ENCODE data around the gene LPAR5. TPM values are rescaled to one million over a fixed set of nuclear protein-coding genes. Genes with fewer than 3 reads are reported as not detected.

The LPAR5 gene
- polyA plus RNA-seq, 1 of the 3 experiments (the other 2 are of a cell fraction): 0.03 TPM

GRCh38 chr12:6667559-6668210 lies 31.9 kb upstream of the LPAR5 start:
- POLR2A ChIA-PET: interaction anchor here (0.7 kb wide), 1 partner anchor 22 kb away, joined by 4 read pairs; the partner anchor contains the start of gene ZNF384

GRCh38 chr12:6666211-6666610 lies 30.5 kb upstream of the LPAR5 start:
- no peaks in the 10 kb centered on the region for H3K9me3 ChIP-seq

More at GRCh38 chr12:6667559-6668210, 31.9 kb upstream of the LPAR5 start:
- H3K9ac ChIP-seq: no peak overlapping the region
- no peaks in the 10 kb centered on the region for H3K27me3 ChIP-seq (ENCODE audit: insufficient read depth)
- no peak overlapping the region for H2AFZ ChIP-seq (ENCODE audit: low read depth)
- peaks cover 46 to 63% of the 10 kb centered on the region in 2 experiments for H3K36me3 ChIP-seq (replicated peaks in 1 of 2; ENCODE audit: control insufficient read depth in 1 of 2, insufficient read depth in 2 of 2, low read length in 1 of 2)
- 98% methylated on average over 8 of the region's 8 CpGs for WGBS (ENCODE audit: low lambda C conversion rate)
- H3K4me2 ChIP-seq: no peak overlapping the region
- no peaks in the 10 kb centered on the region for H3K9me2 ChIP-seq
- H3K27ac ChIP-seq (ENCODE audit: low read depth in 2 of 2, low read length in 1 of 2): no peak overlapping the region
- peaks cover 6% of the 10 kb centered on the region for H3K79me2 ChIP-seq (ENCODE audit: insufficient read depth)
- TF ChIP-seq FOXM1 (IDR thresholded peaks at IDR 0.05; ENCODE audit: low read depth): no peak
- 0 out of 2 replicates have a peak, but pooled peaks have one; percentile 29 for TF ChIP-seq CTCF (IDR thresholded peaks at IDR 0.05)
- no peak overlapping the region for H3K4me3 ChIP-seq (ENCODE audit: low read depth in 2 of 2, low read length in 1 of 2)
- no peaks in the 10 kb centered on the region for H4K20me1 ChIP-seq (ENCODE audit: insufficient read depth)
- CTCF ChIA-PET: interaction anchor here (1.0 to 2.0 kb wide), 6 partner anchors 9 to 21 kb away, joined by 3 to 11 read pairs (median 4); partner anchors contain the start of gene ZNF384
- no peaks in the 10 kb centered on the region for H3K9me3 ChIP-seq
- no peak for DNase-seq
- no peaks in the 10 kb centered on the region for H3K4me1 ChIP-seq (ENCODE audit: control insufficient read depth in 1 of 2, insufficient read depth in 2 of 2, low read depth in 1 of 2, low read length in 1 of 2)
- H3F3A ChIP-seq (replicated peaks; ENCODE audit: insufficient read depth): peaks cover 42% of the 10 kb centered on the region

More at GRCh38 chr12:6666211-6666610, 30.5 kb upstream of the LPAR5 start:
- no peak overlapping the region for H3K9ac ChIP-seq
- H4K20me1 ChIP-seq (ENCODE audit: insufficient read depth): no peaks in the 10 kb centered on the region
- TF ChIP-seq TAF1 (IDR thresholded peaks at IDR 0.05; ENCODE audit: borderline replicate concordance, low read depth, low read length): no peak
- no peak for TF ChIP-seq FOXJ3 (CRISPR knock-in tag; IDR thresholded peaks at IDR 0.05)
- TF ChIP-seq YY1 (IDR thresholded peaks at IDR 0.05; ENCODE audit: low read depth): no peak
- no peak for TF ChIP-seq PBX3 (IDR thresholded peaks at IDR 0.05)
- TF ChIP-seq GATA2 (CRISPR knock-in tag; IDR thresholded peaks at IDR 0.05): no peak
- TF ChIP-seq EZH2phosphoT487 (IDR thresholded peaks at IDR 0.05; ENCODE audit: borderline replicate concordance, low read depth): no peak
- TF ChIP-seq EP300 (IDR thresholded peaks at IDR 0.05; ENCODE audit: borderline replicate concordance in 1 of 2, low read depth in 1 of 2, low read length in 1 of 2): no peak
- TF ChIP-seq RCOR1 (IDR thresholded peaks at IDR 0.05; ENCODE audit: low read length): no peak
- TF ChIP-seq POLR2AphosphoS5 (IDR thresholded peaks at IDR 0.05; ENCODE audit: low read depth, low read length): no peak
- no peak for TF ChIP-seq RFX5 (IDR thresholded peaks at IDR 0.05; ENCODE audit: low read length)
- TF ChIP-seq TCF12 (IDR thresholded peaks at IDR 0.05): no peak
- TF ChIP-seq GABPA (IDR thresholded peaks at IDR 0.05; ENCODE audit: low read depth): no peak
- TF ChIP-seq RAD21 (IDR thresholded peaks at IDR 0.05; ENCODE audit: low read length): no peak
- TF ChIP-seq ZBTB33 (IDR thresholded peaks at IDR 0.05; ENCODE audit: borderline replicate concordance, low read depth): no peak
- TF ChIP-seq SIN3A (IDR thresholded peaks at IDR 0.05; ENCODE audit: borderline replicate concordance, low read depth, low read length): no peak
- no peaks in the 10 kb centered on the region for H3K9me2 ChIP-seq
- peaks cover 38 to 48% of the 10 kb centered on the region in 2 experiments for H3K36me3 ChIP-seq (replicated peaks in 1 of 2; ENCODE audit: control insufficient read depth in 1 of 2, insufficient read depth in 2 of 2, low read length in 1 of 2)
- no peak for DNase-seq
- no peak overlapping the region for H3K27ac ChIP-seq (ENCODE audit: low read depth in 2 of 2, low read length in 1 of 2)
- peaks cover 17% of the 10 kb centered on the region for H3K79me2 ChIP-seq (ENCODE audit: insufficient read depth)
- 100% methylated on average over 2 of the region's 2 CpGs for WGBS (ENCODE audit: low lambda C conversion rate)
- POLR2A ChIA-PET: interaction anchor here (3.8 kb wide), 1 partner anchor 23 kb away, joined by 16 read pairs; the partner anchor contains the start of gene ZNF384
- peaks cover 39% of the 10 kb centered on the region for H3F3A ChIP-seq (replicated peaks; ENCODE audit: insufficient read depth)
- H3K27me3 ChIP-seq (ENCODE audit: insufficient read depth): no peaks in the 10 kb centered on the region
- CTCF ChIA-PET: interaction anchor here (0.9 to 1.5 kb wide), 2 partner anchors 18 to 96 kb away, joined by 3 read pairs; no protein-coding TSS in a partner anchor
- no peak overlapping the region for H2AFZ ChIP-seq (ENCODE audit: low read depth)
- H3K4me3 ChIP-seq (ENCODE audit: low read depth in 2 of 2, low read length in 1 of 2): no peak overlapping the region
- no peak overlapping the region for H3K4me2 ChIP-seq
- peaks cover 4% of the 10 kb centered on the region in 2 experiments; a peak in 3 of 4 replicates for H3K4me1 ChIP-seq (ENCODE audit: control insufficient read depth in 1 of 2, insufficient read depth in 2 of 2, low read depth in 1 of 2, low read length in 1 of 2)
